Heart left ventricle (tissue), 13 donors: ENCODE results near the gene PTPRD.

Source experiments
- POLR2A ChIP-seq, 2 donors: fragments of 450-650 bp; IDR thresholded peaks; one replicate each; pipeline ENCODE4 v1.6.1; 2017; ENCODE audit warnings: antibody characterized with exemption in 2 of 2, mild to moderate bottlenecking in 2 of 2, moderate library complexity in 2 of 2
- TF ChIP-seq, protein P1 (sequence below), 12 donors: fragments of 200-600 bp; sonication (generic) in 4 of 12; IDR thresholded peaks; one replicate each; pipeline versions ENCODE4 v1.5.0 to v1.8.0; 2018 to 2022; ENCODE audit warnings: antibody characterized with exemption in 12 of 12, mild to moderate bottlenecking in 5 of 12
- donor health status: ischemic (EF 13 %, LVEDD 7.1; RV severe dilation, severe dysfunction).
- donor health status: DM: no; HTN: yes; CAD: no.
- donor health status: DM: no; HTN: no; CAD: no.
- donor health status: ischemic (EF 25% LVEDD 6.9; RV normal size, moderate dysfunction).
- donor health status: ischemic (EF 25% LVEDD 5.7; RV mildly dilated, moderate dysfunction).
- donor health status: ischemic (EF 35%, LVEDD 5.7; RV mildly dilated, moderate dysfunction).
- donor health status: nonischemic (EF 11% LVEDD 7.7; RV severe dilation, severe dysfunction).
- donor health status: DM: yes; HTN: yes; CAD: no.
- donor health status: PGD.
- donor health status: ischemic (EF 29% LVEDD 5.4; RV normal size, mild dysfunction).
- donor health status: nonischemic (EF 23%, LVEDD 6.1; RV moderate dilation, normal function).

DNA sequence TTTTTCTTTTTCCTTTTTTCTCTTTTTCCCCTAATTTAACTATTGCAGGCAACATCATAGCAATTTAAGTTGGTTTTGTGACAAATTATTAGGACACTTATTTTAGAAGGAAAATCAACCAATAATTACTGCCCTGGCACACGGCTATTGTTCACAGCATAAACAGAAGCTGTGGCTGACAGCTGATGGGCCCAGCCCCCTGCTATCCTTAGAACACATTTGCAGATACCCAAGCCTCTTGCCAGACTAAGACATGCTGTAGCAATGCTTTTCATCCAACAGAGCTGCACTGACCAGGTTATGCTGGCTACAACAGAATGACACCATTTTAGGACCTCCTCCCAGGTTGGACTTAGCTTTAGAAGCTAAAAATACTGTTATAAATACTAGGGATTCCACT lies 1960.5 kb downstream of the PTPRD start:
- TF ChIP-seq, protein P1, sequence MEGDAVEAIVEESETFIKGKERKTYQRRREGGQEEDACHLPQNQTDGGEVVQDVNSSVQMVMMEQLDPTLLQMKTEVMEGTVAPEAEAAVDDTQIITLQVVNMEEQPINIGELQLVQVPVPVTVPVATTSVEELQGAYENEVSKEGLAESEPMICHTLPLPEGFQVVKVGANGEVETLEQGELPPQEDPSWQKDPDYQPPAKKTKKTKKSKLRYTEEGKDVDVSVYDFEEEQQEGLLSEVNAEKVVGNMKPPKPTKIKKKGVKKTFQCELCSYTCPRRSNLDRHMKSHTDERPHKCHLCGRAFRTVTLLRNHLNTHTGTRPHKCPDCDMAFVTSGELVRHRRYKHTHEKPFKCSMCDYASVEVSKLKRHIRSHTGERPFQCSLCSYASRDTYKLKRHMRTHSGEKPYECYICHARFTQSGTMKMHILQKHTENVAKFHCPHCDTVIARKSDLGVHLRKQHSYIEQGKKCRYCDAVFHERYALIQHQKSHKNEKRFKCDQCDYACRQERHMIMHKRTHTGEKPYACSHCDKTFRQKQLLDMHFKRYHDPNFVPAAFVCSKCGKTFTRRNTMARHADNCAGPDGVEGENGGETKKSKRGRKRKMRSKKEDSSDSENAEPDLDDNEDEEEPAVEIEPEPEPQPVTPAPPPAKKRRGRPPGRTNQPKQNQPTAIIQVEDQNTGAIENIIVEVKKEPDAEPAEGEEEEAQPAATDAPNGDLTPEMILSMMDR (IDR thresholded peaks at IDR 0.05): no peak
- no peak for TF ChIP-seq POLR2A (IDR thresholded peaks at IDR 0.05)
